GM06990 (cell line): ENCODE results near the gene SLX4IP.

ENCODE experiments used
- DNase-seq: peaks from one replicate; pipeline ENCODE4 v3.0.0-alpha.2; 2011; ENCODE audit not compliant: insufficient read length; ENCODE audit errors: extremely low read depth
- H3K27me3 ChIP-seq: replicated peaks from 2 replicates; pipeline ENCODE4 v1.6.0; 2011; ENCODE audit warnings: low read length; ENCODE audit not compliant: control insufficient read depth, insufficient read depth
- H3K36me3 ChIP-seq: 2 replicates; pipeline ENCODE4 v1.5.1; 2011; ENCODE audit warnings: low read length; ENCODE audit not compliant: control insufficient read depth, insufficient read depth
- H3K4me3 ChIP-seq: replicated peaks from 2 replicates; pipeline ENCODE4 v1.5.1; 2011; ENCODE audit warnings: low read depth, mild to moderate bottlenecking, control low read depth, low read length
- CTCF ChIP-seq: IDR thresholded peaks from 2 replicates; pipeline ENCODE4 v1.5.1; 2011; ENCODE audit warnings: low read length, control low read depth, mild to moderate bottlenecking, inconsistent platforms; ENCODE audit not compliant: insufficient read depth, poor library complexity, severe bottlenecking

SLX4IP gene

GRCh38 chr20:10622657-10623418 is 187.7 kb downstream of the SLX4IP start:
- Histone ChIP-seq H3K4me3 (no peak overlapping the region), H3K27me3 (no peaks in the 10 kb centered on the region), H3K36me3 (0 out of 2 replicates have a peak, but pooled peaks cover 1% of the 10 kb centered on the region)
- DNase-seq, result no peak
- TF ChIP-seq CTCF, result no peak

- no peak for DNase-seq
- TF ChIP-seq CTCF, result no peak
- Histone ChIP-seq H3K4me3 (no peak overlapping the region), H3K36me3 (peaks cover 5% of the 10 kb centered on the region; the same call in 1 of the 2 replicates), H3K27me3 (no peaks in the 10 kb centered on the region)
Measured at GRCh38 chr20:10625641-10626040, 190.5 kb downstream of the SLX4IP start.

- TF ChIP-seq CTCF, result no peak
- no peak for DNase-seq
- Histone ChIP-seq H3K36me3 (peaks cover 5% of the 10 kb centered on the region; the same call in 1 of the 2 replicates), H3K4me3 (no peak overlapping the region), H3K27me3 (no peaks in the 10 kb centered on the region)
Measured at GRCh38 chr20:10626896-10627295, 191.8 kb downstream of the SLX4IP start.

GRCh38 chr20:10629946-10630650 is 195.0 kb downstream of the SLX4IP start:
- Histone ChIP-seq H3K4me3 (no peak overlapping the region), H3K27me3 (no peaks in the 10 kb centered on the region), H3K36me3 (peaks cover 3% of the 10 kb centered on the region; the same call in 1 of the 2 replicates)
- no peak for TF ChIP-seq CTCF
- DNase-seq, result no peak

- H3K36me3 ChIP-seq, result peaks cover 3% of the 10 kb centered on the region; the same call in 1 of the 2 replicates
- H3K4me3 ChIP-seq, result no peak overlapping the region
- TF ChIP-seq CTCF, result no peak
- H3K27me3 ChIP-seq, result no peaks in the 10 kb centered on the region
- no peak for DNase-seq
Measured at GRCh38 chr20:10631126-10631525, 196.0 kb downstream of the SLX4IP start.
